Activated B cell treated with CpG ODN at 0.5 μM for 24 hours (primary cell): Measurements from ENCODE around the gene TXNRD2. TPM values are rescaled to one million over a fixed set of nuclear protein-coding genes. Genes with fewer than 3 reads are reported as not detected.

Source experiments
- ATAC-seq: fragments of 200-7000 bp; cut with Tn5 transposase; one replicate; pipeline ENCODE4 v1.10.0; 2021; ENCODE audit warnings: low read depth, mild to moderate bottlenecking, moderate library complexity
- CTCF ChIA-PET: fragments of 350-600 bp; sonication (Branson Sonifier 250); formaldehyde crosslinking; loops from one replicate; lab custom pipeline; 2021; ENCODE audit warnings: antibody characterized with exemption; lab: Charles Lee
- POLR2A ChIA-PET: fragments of 350-600 bp; sonication (Branson Sonifier 250); formaldehyde crosslinking; loops from one replicate; lab custom pipeline; 2021; ENCODE audit warnings: antibody characterized with exemption; lab: Charles Lee
- DNase-seq: peaks from one replicate; pipeline ENCODE4 v3.0.0; 2022
- H3K27ac Mint-ChIP-seq: one replicate; pipeline ENCODE4 v1.8.0; 2020; ENCODE audit warnings: mixed read lengths
- H3K27me3 Mint-ChIP-seq: one replicate; pipeline ENCODE4 v1.8.0; 2021; ENCODE audit warnings: mixed read lengths
- H3K36me3 Mint-ChIP-seq: one replicate; pipeline ENCODE4 v1.8.0; 2021; ENCODE audit warnings: low read depth, mixed read lengths
- H3K4me1 Mint-ChIP-seq: one replicate; pipeline ENCODE4 v1.8.0; 2021; ENCODE audit warnings: mixed read lengths
- H3K4me3 Mint-ChIP-seq: one replicate; pipeline ENCODE4 v1.8.0; 2020; ENCODE audit warnings: mild to moderate bottlenecking, mixed read lengths
- H3K9me3 Mint-ChIP-seq: one replicate; pipeline ENCODE4 v1.8.0; 2020; ENCODE audit warnings: mixed read lengths
- intact Hi-C: fragments of 100-400 bp; cut with micrococcal nuclease; formaldehyde crosslinking; loops from one replicate; pipeline ENCODE4 v1.15.1; 2024
- total RNA-seq: library from RNA; stranded (reverse); gene quantifications from 2 replicates; pipeline ENCODE4 v1.2.3, GENCODE V29; 2022
- TF ChIP-seq, protein P1 (sequence below): fragments of 200-600 bp; IDR thresholded peaks from one replicate; pipeline ENCODE4 v1.8.0; 2022; ENCODE audit warnings: antibody characterized with exemption, mild to moderate bottlenecking

The TXNRD2 gene
- total RNA-seq, 1 donor from 2014 or later: 31.2 TPM

DNA sequence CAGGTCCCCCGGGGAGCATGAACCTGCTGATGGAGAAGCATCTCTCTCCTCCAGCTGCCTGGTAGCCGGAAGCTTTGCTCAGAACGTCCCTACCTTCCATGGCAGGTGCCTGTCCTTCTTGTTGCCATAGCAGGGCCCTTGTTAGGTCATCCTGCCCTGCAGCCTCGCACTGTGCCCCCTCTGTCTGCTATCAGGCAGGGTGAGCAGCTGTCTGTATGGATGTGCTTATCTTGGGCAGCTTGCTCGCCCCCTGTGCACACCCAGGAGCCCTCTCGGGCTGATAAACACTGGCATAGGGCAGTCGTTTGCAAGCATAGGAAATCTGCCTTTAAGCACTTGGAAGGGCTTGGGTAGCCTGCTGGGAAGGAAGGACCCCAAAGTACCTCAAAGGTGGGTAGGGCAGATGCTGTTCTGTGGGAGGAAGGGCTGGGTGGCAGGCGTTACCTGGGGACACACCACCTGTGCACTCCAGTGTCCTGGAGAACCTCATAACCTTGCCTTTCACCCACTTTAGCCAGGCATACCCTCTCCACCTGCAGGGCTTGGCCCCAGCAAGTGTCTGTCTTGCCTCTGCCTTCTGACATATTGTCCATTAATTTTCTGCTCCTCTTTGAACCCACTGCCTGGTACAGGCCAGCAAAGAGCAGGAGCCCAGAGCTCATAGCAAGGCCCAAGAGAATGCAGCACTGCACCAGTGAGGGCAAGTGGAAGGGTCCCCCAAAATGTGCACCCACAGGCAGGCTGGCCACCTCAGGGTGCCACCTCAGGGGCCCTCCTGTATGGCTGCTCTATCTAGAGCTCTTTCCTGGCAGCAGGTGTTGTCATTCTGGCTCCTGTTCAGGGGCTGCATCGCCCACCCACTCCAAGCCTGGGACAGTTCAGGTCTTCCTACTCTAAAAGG, 8.0 kb downstream of the TXNRD2 start:
- DNase-seq: no peak
- no peaks in the 10 kb centered on the region for H3K4me1 Mint-ChIP-seq
- H3K27ac Mint-ChIP-seq: no peak overlapping the region
- peaks cover 16% of the 10 kb centered on the region for H3K9me3 Mint-ChIP-seq
- H3K4me3 Mint-ChIP-seq: no peak overlapping the region
- POLR2A ChIA-PET: interaction anchor here (1.0 kb wide), 1 partner anchor 20 kb away, joined by 3 read pairs; no protein-coding TSS in a partner anchor
- TF ChIP-seq, protein P1, sequence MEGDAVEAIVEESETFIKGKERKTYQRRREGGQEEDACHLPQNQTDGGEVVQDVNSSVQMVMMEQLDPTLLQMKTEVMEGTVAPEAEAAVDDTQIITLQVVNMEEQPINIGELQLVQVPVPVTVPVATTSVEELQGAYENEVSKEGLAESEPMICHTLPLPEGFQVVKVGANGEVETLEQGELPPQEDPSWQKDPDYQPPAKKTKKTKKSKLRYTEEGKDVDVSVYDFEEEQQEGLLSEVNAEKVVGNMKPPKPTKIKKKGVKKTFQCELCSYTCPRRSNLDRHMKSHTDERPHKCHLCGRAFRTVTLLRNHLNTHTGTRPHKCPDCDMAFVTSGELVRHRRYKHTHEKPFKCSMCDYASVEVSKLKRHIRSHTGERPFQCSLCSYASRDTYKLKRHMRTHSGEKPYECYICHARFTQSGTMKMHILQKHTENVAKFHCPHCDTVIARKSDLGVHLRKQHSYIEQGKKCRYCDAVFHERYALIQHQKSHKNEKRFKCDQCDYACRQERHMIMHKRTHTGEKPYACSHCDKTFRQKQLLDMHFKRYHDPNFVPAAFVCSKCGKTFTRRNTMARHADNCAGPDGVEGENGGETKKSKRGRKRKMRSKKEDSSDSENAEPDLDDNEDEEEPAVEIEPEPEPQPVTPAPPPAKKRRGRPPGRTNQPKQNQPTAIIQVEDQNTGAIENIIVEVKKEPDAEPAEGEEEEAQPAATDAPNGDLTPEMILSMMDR: no peak
- CTCF ChIA-PET: no interaction called here
- no peak for ATAC-seq
- H3K36me3 Mint-ChIP-seq: peaks cover 24% of the 10 kb centered on the region
- no peaks in the 10 kb centered on the region for H3K27me3 Mint-ChIP-seq
- intact Hi-C loops: no loop called here

DNA sequence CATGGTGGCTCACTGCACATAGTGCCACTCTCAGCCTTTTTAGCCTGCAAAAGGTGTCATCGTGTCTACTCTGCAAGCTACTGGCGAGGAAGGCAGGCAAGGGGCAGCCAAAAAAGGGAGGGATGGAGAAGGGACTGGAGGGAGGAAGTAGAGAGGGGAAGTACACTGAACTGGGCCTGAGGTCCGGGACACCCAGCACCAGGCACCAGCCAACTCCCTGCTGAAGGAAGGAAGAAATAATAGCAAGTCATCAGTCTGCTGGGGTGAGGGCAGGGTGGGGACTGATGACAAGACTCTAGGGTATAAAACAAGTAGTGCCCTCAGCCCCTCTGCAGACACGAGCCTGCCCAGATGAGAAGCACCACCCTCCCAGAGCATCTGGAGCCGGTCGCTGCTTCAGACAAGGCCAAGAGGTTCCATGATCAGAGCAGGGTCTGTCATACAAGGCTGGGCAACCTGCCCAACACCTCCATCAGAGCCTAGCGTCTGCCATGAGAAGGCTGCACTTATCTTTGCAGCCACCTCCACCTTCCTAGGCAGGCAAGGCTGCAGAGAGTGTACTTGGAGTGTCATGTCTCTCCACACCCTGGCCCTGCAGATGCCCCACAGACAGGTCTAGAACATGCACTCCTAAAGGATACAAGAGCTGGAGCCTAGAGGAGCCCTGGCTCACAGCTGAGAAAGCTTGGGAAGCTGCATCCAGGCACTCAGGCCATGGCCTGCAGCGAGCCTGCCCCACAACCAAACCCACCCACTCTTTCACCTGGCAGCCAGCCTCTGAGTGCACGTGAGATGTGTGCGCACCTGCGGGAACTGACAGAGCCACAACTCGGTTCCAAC, 9.0 kb downstream of the TXNRD2 start:
- ATAC-seq: no peak
- H3K9me3 Mint-ChIP-seq: peaks cover 16% of the 10 kb centered on the region
- intact Hi-C loops: no loop called here
- DNase-seq: no peak
- no peak overlapping the region for H3K27ac Mint-ChIP-seq
- no peak overlapping the region for H3K4me3 Mint-ChIP-seq
- CTCF ChIA-PET: no interaction called here
- POLR2A ChIA-PET: no interaction called here
- H3K36me3 Mint-ChIP-seq: peaks cover 22% of the 10 kb centered on the region
- no peaks in the 10 kb centered on the region for H3K27me3 Mint-ChIP-seq
- no peaks in the 10 kb centered on the region for H3K4me1 Mint-ChIP-seq
- TF ChIP-seq, protein P1: no peak

- POLR2A ChIA-PET: interaction anchor here (0.7 kb wide), 1 partner anchor 89 kb away, joined by 6 read pairs; no protein-coding TSS in a partner anchor
- DNase-seq: no peak
- H3K4me1 Mint-ChIP-seq: no peaks in the 10 kb centered on the region
These were observed 10.1 kb downstream of the TXNRD2 start for GRCh38 chr22:19931514-19931913.

DNA sequence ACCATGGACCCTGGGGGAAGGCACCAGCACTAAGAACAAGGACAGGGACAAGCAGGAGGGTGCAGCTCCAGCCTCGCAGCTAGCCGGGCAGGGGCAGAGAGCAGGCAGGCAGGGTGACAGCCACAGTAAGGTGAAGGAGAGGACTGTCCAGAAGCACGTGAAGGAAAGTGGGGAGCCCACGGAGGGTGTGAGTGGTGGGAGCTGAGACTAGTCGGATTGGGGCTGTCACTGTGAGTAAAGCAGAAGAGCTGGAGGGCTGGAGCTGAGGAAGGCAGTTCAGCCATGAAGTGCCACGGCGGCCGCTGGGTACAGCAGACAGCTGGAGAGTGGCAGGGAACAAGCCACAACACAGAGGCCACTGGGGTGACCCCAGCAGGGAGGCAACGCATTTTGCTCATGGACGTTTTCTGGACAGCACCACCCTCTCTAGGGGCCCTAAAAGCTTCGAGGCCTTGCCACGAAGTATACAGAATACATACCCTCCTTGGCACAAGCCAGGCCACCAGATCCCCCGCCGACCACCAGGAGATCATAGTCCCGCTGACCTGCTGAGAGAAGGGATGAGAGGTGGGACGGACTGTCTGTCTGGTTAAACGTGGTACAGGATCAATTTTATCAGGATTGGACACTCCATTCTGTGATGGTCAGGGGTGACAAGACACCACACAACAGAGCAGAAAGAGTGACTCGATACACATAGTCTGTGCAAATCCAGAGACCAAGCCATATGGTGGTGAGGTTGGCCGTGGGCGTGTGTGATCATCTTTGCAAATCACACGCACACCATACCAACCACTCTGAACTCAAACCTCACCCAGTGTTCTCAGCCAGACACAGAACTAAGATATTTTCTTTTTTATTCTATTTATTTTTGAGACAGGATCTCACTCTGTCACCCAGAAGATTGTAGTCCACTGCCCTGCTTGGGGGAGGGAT, 10.8 kb downstream of the TXNRD2 start:
- Mint-ChIP-seq H3K36me3 (peaks cover 10% of the 10 kb centered on the region), H3K27me3 (no peaks in the 10 kb centered on the region), H3K9me3 (peaks cover 9% of the 10 kb centered on the region), H3K4me3 (no peak overlapping the region), H3K27ac (no peak overlapping the region), H3K4me1 (no peaks in the 10 kb centered on the region)
- POLR2A ChIA-PET: no interaction called here
- intact Hi-C loops: no loop called here
- TF ChIP-seq, protein P1: no peak
- ATAC-seq: no peak
- CTCF ChIA-PET: no interaction called here
- DNase-seq: no peak

More at GRCh38 chr22:19931514-19931913, 10.1 kb downstream of the TXNRD2 start:
- Mint-ChIP-seq H3K36me3 (peaks cover 16% of the 10 kb centered on the region), H3K4me3 (no peak overlapping the region), H3K27me3 (no peaks in the 10 kb centered on the region), H3K9me3 (peaks cover 14% of the 10 kb centered on the region), H3K27ac (no peak overlapping the region)
- TF ChIP-seq, protein P1: no peak
- intact Hi-C loops: no loop called here
- ATAC-seq: no peak
- CTCF ChIA-PET: no interaction called here
